ENCODE measurements around the gene SHISA6.

- no peak for TF ChIP-seq POLR2AphosphoS5 (IDR thresholded peaks at IDR 0.05)
- TF ChIP-seq CTCF (IDR thresholded peaks at IDR 0.05; ENCODE audit: poor library complexity, severe bottlenecking): no peak
Measured at GRCh38 chr17:11318207-11318606, 77.2 kb downstream of the SHISA6 start.
